Vagina (tissue), 2 donors: Measurements from ENCODE around the gene PCNX4. TPM values are rescaled to one million over a fixed set of nuclear protein-coding genes. Genes with fewer than 3 reads are reported as not detected.
A peak's percentile ranks its signal among the peaks of the same experiment; 100 is the strongest.

Experiments
- DNase-seq, 2 donors: peaks; one replicate each; pipeline ENCODE4 v3.0.0-alpha.2; 2017; ENCODE audit errors: extremely low spot score in 2 of 2
- H3K27ac ChIP-seq: fragments of 200-600 bp; sonication (generic); one replicate; pipeline ENCODE4 v1.5.1; 2019
- H3K27me3 ChIP-seq: fragments of 200-600 bp; sonication (generic); one replicate; pipeline ENCODE4 v1.5.1; 2019
- H3K36me3 ChIP-seq, 2 donors: fragments of 200-600 bp; sonication (generic); one replicate each; pipeline ENCODE4 v1.5.1; 2017 to 2019
- H3K4me1 ChIP-seq: fragments of 200-600 bp; sonication (generic); one replicate; pipeline ENCODE4 v1.5.1; 2019
- H3K4me3 ChIP-seq, 2 donors: fragments of 200-600 bp; sonication (generic); 1 replicate in 1 of 2; 2 replicates in 1 of 2; pipeline ENCODE4 v1.5.1; 2016 to 2019
- H3K9me3 ChIP-seq: fragments of 200-600 bp; sonication (generic); one replicate; pipeline ENCODE4 v1.5.1; 2019
- POLR2A ChIP-seq, 2 donors: fragments of 450-650 bp; IDR thresholded peaks; one replicate each; pipeline ENCODE4 v1.6.1; 2017; ENCODE audit warnings: antibody characterized with exemption in 2 of 2, mild to moderate bottlenecking in 2 of 2, moderate library complexity in 2 of 2
- POLR2AphosphoS5 ChIP-seq, 2 donors: sonication (generic); formaldehyde crosslinking; IDR thresholded peaks; one replicate each; pipeline ENCODE4 v1.9.0; 2017; ENCODE audit warnings: antibody characterized with exemption in 2 of 2, mild to moderate bottlenecking in 2 of 2, low read depth in 1 of 2; ENCODE audit not compliant: insufficient read depth in 1 of 2
- intact Hi-C: fragments of 100-400 bp; cut with DNase I; formaldehyde crosslinking; loops from one replicate; pipeline ENCODE4 v1.15.1; 2023
- total RNA-seq: library from RNA; depleted of rRNA; stranded (reverse); fragments of >200 nt; gene quantifications from one replicate; pipeline ENCODE4 v1.2.3, GENCODE V29; 2016
- TF ChIP-seq, protein P1 (sequence below), 3 experiments: fragments of 450-650 bp in 2 of 3; fragments of 200-600 bp in 1 of 3; sonication (generic) in 1 of 3; IDR thresholded peaks; one replicate each; pipeline ENCODE4 v1.5.1; 2017 to 2019; ENCODE audit warnings: antibody characterized with exemption in 3 of 3, mild to moderate bottlenecking in 2 of 3, moderate library complexity in 2 of 3

PCNX4 gene
- total RNA-seq, 1 donor from 2014 or later: 51.6 TPM

GRCh38 chr14:60163693-60164092 lies 72.0 kb downstream of the PCNX4 start:
- DNase-seq: no peak
- Histone ChIP-seq H3K4me1 (peaks cover 20% of the 10 kb centered on the region), H3K4me3 (peak overlapping the region in 1 of 2 donors; percentile 83), H3K9me3 (no peaks in the 10 kb centered on the region), H3K36me3 (no peaks in the 10 kb centered on the region), H3K27me3 (no peaks in the 10 kb centered on the region), H3K27ac (no peak overlapping the region)
- no peak for TF ChIP-seq POLR2A (IDR thresholded peaks at IDR 0.05)
- TF ChIP-seq POLR2AphosphoS5 (IDR thresholded peaks at IDR 0.05; ENCODE audit: insufficient read depth in 1 of 2, low read depth in 1 of 2): no peak
- TF ChIP-seq, protein P1, sequence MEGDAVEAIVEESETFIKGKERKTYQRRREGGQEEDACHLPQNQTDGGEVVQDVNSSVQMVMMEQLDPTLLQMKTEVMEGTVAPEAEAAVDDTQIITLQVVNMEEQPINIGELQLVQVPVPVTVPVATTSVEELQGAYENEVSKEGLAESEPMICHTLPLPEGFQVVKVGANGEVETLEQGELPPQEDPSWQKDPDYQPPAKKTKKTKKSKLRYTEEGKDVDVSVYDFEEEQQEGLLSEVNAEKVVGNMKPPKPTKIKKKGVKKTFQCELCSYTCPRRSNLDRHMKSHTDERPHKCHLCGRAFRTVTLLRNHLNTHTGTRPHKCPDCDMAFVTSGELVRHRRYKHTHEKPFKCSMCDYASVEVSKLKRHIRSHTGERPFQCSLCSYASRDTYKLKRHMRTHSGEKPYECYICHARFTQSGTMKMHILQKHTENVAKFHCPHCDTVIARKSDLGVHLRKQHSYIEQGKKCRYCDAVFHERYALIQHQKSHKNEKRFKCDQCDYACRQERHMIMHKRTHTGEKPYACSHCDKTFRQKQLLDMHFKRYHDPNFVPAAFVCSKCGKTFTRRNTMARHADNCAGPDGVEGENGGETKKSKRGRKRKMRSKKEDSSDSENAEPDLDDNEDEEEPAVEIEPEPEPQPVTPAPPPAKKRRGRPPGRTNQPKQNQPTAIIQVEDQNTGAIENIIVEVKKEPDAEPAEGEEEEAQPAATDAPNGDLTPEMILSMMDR (IDR thresholded peaks at IDR 0.05): no peak
- intact Hi-C loops: loop anchor here (2.0 kb wide), 1 partner anchor 71 kb away; no protein-coding TSS in a partner anchor

- Histone ChIP-seq H3K4me3 (peak overlapping the region; percentile 60 to 83), H3K4me1 (peaks cover 20% of the 10 kb centered on the region), H3K36me3 (no peaks in the 10 kb centered on the region), H3K9me3 (no peaks in the 10 kb centered on the region), H3K27ac (peak overlapping the region; percentile 96), H3K27me3 (no peaks in the 10 kb centered on the region)
- intact Hi-C loops: loop anchor here (2.0 kb wide), 1 partner anchor 72 kb away; no protein-coding TSS in a partner anchor
- no peak for DNase-seq
- TF ChIP-seq POLR2AphosphoS5 (IDR thresholded peaks at IDR 0.05; ENCODE audit: insufficient read depth in 1 of 2, low read depth in 1 of 2): no peak
Observed at GRCh38 chr14:60164404-60164711, 72.6 kb downstream of the PCNX4 start.

DNA sequence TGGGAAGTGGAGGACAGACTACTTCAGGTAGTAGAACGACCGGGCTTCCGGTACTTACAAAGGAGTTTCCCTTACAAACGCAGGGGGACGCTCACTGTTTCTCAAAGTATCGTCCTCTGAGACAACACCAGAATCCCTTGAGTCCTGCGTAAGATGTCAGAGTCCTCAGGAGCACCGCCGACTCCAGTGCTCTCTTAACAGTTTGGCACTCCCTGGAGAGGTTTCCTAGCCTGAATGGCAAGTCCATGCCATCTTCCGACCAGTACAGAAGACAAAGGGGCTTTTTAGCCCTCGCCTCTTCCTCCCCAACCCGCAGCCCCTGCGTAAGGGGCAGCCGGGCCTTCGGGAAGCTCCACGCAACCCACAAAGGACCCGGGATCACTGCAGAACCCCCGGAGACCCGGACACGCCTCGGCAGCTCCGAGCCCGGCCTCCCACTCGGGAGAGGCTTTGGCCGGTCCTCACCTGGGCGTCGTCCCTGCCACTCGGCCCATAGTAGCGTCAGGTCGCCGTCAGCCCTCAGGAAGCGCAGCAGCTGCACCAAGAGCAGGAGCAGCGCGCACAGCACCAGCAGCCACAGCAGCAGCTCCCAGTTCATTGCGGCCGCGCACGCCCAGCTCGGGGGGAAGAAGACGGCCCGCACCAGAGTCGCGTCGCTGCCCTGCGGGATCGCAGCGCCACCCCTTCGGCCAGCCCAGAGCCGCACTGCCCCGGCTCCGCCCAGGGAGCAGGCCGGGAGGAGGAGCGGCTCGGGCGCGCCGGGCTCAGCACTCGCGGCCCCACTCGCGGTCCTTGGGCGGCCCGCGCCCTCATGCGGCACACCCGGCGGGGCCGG lies 73.2 kb downstream of the PCNX4 start, which contains the start of gene DHRS7:
TSS of gene DHRS7 (minus strand) at position 687 of the 835 bp plus-strand sequence. CDS start at position 598, 89 bp downstream.
- H3K27ac ChIP-seq: peak within 1 kb of the TSS; percentile 96
- intact Hi-C loops: loop anchor here (2.0 kb wide), 1 partner anchor 72 kb away; no protein-coding TSS in a partner anchor
- H3K27me3 ChIP-seq: no peaks in the 10 kb centered on the region
- no peak for DNase-seq
- peak within 1 kb of the TSS; percentile 60 to 83 for H3K4me3 ChIP-seq
- no peaks in the 10 kb centered on the region for H3K9me3 ChIP-seq
- TF ChIP-seq, protein P1 (IDR thresholded peaks at IDR 0.05): peak in 2 of 3 experiments; percentile 25 to 53
- TF ChIP-seq POLR2AphosphoS5 (IDR thresholded peaks at IDR 0.05; ENCODE audit: insufficient read depth in 1 of 2, low read depth in 1 of 2) (peak in 1 of 2 donors; percentile 85), POLR2A (IDR thresholded peaks at IDR 0.05) (peak in 1 of 2 donors; percentile 53)
- no peaks in the 10 kb centered on the region for H3K36me3 ChIP-seq
- H3K4me1 ChIP-seq: peaks cover 20% of the 10 kb centered on the region

GRCh38 chr14:60165547-60165876 lies 73.8 kb downstream of the PCNX4 start:
- intact Hi-C loops: loop anchor here (2.0 kb wide), 1 partner anchor 73 kb away; no protein-coding TSS in a partner anchor
- Histone ChIP-seq H3K27me3 (no peaks in the 10 kb centered on the region), H3K9me3 (no peaks in the 10 kb centered on the region), H3K4me1 (peaks cover 20% of the 10 kb centered on the region), H3K36me3 (no peaks in the 10 kb centered on the region), H3K27ac (peak overlapping the region; percentile 96), H3K4me3 (peak overlapping the region; percentile 60 to 83)
- TF ChIP-seq POLR2AphosphoS5 (IDR thresholded peaks at IDR 0.05; ENCODE audit: insufficient read depth in 1 of 2, low read depth in 1 of 2): no peak
- TF ChIP-seq, protein P1 (IDR thresholded peaks at IDR 0.05): peak in 1 of 3 experiments; percentile 36
- no peak for DNase-seq

- H3K4me1 ChIP-seq: peaks cover 20% of the 10 kb centered on the region
- no peak for DNase-seq
- no peaks in the 10 kb centered on the region for H3K27me3 ChIP-seq
- intact Hi-C loops: no loop called here
- no peaks in the 10 kb centered on the region for H3K9me3 ChIP-seq
- TF ChIP-seq POLR2A (IDR thresholded peaks at IDR 0.05): peak in 1 of 2 donors; percentile 8
- TF ChIP-seq POLR2AphosphoS5 (IDR thresholded peaks at IDR 0.05; ENCODE audit: insufficient read depth in 1 of 2, low read depth in 1 of 2): no peak
- H3K36me3 ChIP-seq: no peaks in the 10 kb centered on the region
- peak overlapping the region; percentile 96 for H3K27ac ChIP-seq
- peak overlapping the region in 1 of 2 donors; percentile 60 for H3K4me3 ChIP-seq
Observed at GRCh38 chr14:60166142-60166541, 74.4 kb downstream of the PCNX4 start.

- TF ChIP-seq POLR2AphosphoS5 (IDR thresholded peaks at IDR 0.05; ENCODE audit: insufficient read depth in 1 of 2, low read depth in 1 of 2) (no peak), POLR2A (IDR thresholded peaks at IDR 0.05) (no peak)
- TF ChIP-seq, protein P1 (IDR thresholded peaks at IDR 0.05): no peak
- no peak overlapping the region for H3K27ac ChIP-seq
- intact Hi-C loops: no loop called here
- H3K27me3 ChIP-seq: no peaks in the 10 kb centered on the region
- DNase-seq: no peak
- peaks cover 9% of the 10 kb centered on the region for H3K4me1 ChIP-seq
- no peaks in the 10 kb centered on the region for H3K36me3 ChIP-seq
- H3K4me3 ChIP-seq: no peak overlapping the region
- no peaks in the 10 kb centered on the region for H3K9me3 ChIP-seq
Observed at GRCh38 chr14:60169722-60170121, 78.0 kb downstream of the PCNX4 start.
